DMS114 treated with DMSO at 0.1 percent for 48 hours (cell line): ENCODE results near the gene FOXA1.
"Not testable (repeated sequence)": the region's sequence is repeated elsewhere in the genome, so short reads cannot be mapped to it uniquely, and the experiment has no call there.

Experiments
- DNase-seq: peaks from one replicate; lab custom pipeline; 2025; ENCODE audit not compliant: unreplicated experiment; lab: John Stamatoyannopoulos, UW

The FOXA1 gene

GRCh38 chr14:37558740-37559139, 36.3 kb downstream of the FOXA1 start:
- no peak for DNase-seq

- DNase-seq: not testable (repeated sequence)
Observed at GRCh38 chr14:37555596-37555995, 39.5 kb downstream of the FOXA1 start.

- DNase-seq: no peak
Observed at GRCh38 chr14:37553935-37554550, 41.0 kb downstream of the FOXA1 start.

GRCh38 chr14:37551119-37551518, 43.9 kb downstream of the FOXA1 start:
- DNase-seq: no peak

GRCh38 chr14:37550511-37550910, 44.5 kb downstream of the FOXA1 start:
- DNase-seq: no peak

- DNase-seq: no peak
Observed at GRCh38 chr14:37546621-37547447, 48.2 kb downstream of the FOXA1 start.

- no peak for DNase-seq
Observed at GRCh38 chr14:37545174-37545573, 49.9 kb downstream of the FOXA1 start.

- DNase-seq: no peak
Observed at GRCh38 chr14:37544407-37544806, 50.6 kb downstream of the FOXA1 start.

- no peak for DNase-seq
Observed at GRCh38 chr14:37539992-37540391, 55.1 kb downstream of the FOXA1 start.
